ENCODE results near the gene GGT6. TPM values are rescaled to one million over a fixed set of nuclear protein-coding genes. Genes with fewer than 3 reads are reported as not detected.

The GGT6 gene
- total RNA-seq, 1 experiment from 2014 or later, result not detected

DNA sequence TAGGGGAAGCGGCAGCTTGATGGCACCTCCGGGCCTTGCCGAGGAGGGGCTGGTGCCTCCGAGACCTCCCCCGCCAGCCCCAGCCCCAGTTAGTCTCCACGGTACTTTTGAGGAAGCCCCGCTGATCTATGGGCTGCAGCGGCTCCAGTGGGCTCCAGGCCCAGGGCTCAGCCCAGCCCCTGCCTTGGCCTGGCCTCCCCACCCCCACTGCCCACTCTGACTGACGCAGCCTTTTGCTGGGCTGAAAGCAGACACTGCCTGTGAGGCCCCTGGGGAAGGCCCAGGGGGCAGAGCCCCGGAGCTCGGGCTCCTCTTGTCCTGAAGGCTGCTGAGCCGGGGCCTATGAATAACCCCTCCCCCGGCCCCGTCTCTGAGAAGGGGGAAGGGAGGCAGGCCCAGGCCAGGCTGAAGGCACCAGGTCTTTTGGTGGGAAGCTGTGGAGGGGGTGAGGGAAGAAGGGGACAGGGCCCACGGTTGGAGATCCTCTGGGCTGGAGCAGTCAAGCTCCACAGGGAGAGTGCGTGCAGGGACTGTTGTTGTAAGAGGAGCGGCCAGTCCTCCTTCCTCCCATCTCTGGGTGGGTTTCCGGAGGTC lies 16.4 kb upstream of the GGT6 start:
- CTCF ChIA-PET, result no interaction called here
- no TSS peak for BruUV-seq (replicated peaks)
- Histone ChIP-seq H3K36me3 (ENCODE audit: insufficient read depth, low read length, poor library complexity, severe bottlenecking) (no peaks in the 10 kb centered on the region), H3K27me3 (replicated peaks; ENCODE audit: insufficient read depth, low read depth, low read length, poor library complexity) (no peaks in the 10 kb centered on the region), H3K27ac (ENCODE audit: low read depth, low read length, poor library complexity, severe bottlenecking) (no peak overlapping the region), H3K4me3 (ENCODE audit: low read depth, low read length, poor library complexity, severe bottlenecking) (no peak overlapping the region), H3K4me1 (ENCODE audit: insufficient read depth, low read length, poor library complexity, severe bottlenecking) (no peaks in the 10 kb centered on the region), H3K9me3 (ENCODE audit: low read depth, low read length, poor library complexity, severe bottlenecking) (no peaks in the 10 kb centered on the region)
- DNase-seq (ENCODE audit: low spot score), result no peak
- TF ChIP-seq, protein P1, sequence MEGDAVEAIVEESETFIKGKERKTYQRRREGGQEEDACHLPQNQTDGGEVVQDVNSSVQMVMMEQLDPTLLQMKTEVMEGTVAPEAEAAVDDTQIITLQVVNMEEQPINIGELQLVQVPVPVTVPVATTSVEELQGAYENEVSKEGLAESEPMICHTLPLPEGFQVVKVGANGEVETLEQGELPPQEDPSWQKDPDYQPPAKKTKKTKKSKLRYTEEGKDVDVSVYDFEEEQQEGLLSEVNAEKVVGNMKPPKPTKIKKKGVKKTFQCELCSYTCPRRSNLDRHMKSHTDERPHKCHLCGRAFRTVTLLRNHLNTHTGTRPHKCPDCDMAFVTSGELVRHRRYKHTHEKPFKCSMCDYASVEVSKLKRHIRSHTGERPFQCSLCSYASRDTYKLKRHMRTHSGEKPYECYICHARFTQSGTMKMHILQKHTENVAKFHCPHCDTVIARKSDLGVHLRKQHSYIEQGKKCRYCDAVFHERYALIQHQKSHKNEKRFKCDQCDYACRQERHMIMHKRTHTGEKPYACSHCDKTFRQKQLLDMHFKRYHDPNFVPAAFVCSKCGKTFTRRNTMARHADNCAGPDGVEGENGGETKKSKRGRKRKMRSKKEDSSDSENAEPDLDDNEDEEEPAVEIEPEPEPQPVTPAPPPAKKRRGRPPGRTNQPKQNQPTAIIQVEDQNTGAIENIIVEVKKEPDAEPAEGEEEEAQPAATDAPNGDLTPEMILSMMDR (conservative IDR thresholded peaks at IDR 0.05; ENCODE audit: low read depth, low read length), result no peak
- TF ChIP-seq EZH2 (IDR thresholded peaks at IDR 0.05; ENCODE audit: borderline replicate concordance, low read depth, low read length, poor library complexity, severe bottlenecking), result no peak
- POLR2A ChIA-PET (ENCODE audit: low non-redundant PET), result no interaction called here
- intact Hi-C loops (cut with micrococcal nuclease; ENCODE audit: unreplicated experiment), result no loop called here

DNA sequence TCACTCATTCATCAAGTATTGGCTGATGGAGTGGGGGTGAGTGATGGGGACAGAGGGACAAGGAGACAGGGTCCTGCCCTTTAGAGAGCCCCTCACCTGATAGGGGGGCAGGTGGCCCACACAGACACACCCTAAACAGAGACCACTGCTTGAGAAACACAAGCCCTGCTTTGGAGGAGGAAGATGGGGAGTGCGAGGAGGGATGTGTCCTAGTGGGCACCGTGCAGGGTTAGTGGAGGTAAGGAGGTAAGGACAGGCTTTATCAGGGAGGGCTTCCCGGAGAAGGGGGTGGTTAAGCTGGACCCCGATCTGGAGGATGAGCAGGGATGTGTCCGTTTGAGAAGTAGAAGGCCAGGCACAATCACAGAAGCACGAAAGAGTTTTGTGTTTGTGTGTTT lies 15.8 kb upstream of the GGT6 start:
- H3K27ac ChIP-seq (ENCODE audit: low read depth, low read length, poor library complexity, severe bottlenecking), result no peak overlapping the region
- intact Hi-C loops (cut with micrococcal nuclease; ENCODE audit: unreplicated experiment), result no loop called here
- H3K4me1 ChIP-seq (ENCODE audit: insufficient read depth, low read length, poor library complexity, severe bottlenecking), result no peaks in the 10 kb centered on the region
- BruUV-seq (replicated peaks), result no TSS peak
- H3K36me3 ChIP-seq (ENCODE audit: insufficient read depth, low read length, poor library complexity, severe bottlenecking), result no peaks in the 10 kb centered on the region
- H3K9me3 ChIP-seq (ENCODE audit: low read depth, low read length, poor library complexity, severe bottlenecking), result no peaks in the 10 kb centered on the region
- ChIA-PET CTCF (no interaction called here), POLR2A (ENCODE audit: low non-redundant PET) (no interaction called here)
- DNase-seq (ENCODE audit: low spot score), result no peak
- TF ChIP-seq, protein P1 (conservative IDR thresholded peaks at IDR 0.05; ENCODE audit: low read depth, low read length), result no peak
- TF ChIP-seq EZH2 (IDR thresholded peaks at IDR 0.05; ENCODE audit: borderline replicate concordance, low read depth, low read length, poor library complexity, severe bottlenecking), result no peak
- H3K27me3 ChIP-seq (replicated peaks; ENCODE audit: insufficient read depth, low read depth, low read length, poor library complexity), result no peaks in the 10 kb centered on the region
- no peak overlapping the region for H3K4me3 ChIP-seq (ENCODE audit: low read depth, low read length, poor library complexity, severe bottlenecking)

DNA sequence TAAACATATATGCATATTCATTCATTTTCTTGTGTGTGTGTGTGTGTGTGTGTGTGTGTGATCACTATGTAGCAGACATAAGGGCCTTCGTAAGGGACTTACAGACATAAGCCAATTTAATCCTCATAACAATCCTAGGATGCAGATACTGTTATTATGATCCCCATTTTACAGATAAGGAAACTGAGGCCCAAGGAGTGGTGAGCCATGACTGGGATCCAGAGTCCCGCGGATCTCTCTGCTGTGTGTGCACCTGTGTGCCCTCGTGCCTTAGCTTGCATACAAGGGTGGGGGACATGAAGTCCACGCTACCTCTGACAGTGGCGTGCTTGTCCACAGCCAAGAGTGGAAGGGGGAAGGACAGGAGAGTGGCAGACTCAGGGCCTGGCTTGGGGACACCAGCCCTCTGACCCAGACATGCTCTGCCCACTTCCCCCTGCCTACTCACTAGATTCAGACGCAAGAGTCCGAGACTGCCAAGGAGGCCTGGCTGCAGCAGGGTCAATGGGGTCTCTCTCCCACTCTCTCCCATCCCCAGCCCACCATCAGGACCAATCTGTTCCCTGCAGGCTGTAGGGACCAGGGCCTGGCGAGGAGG lies 14.2 kb upstream of the GGT6 start:
- ChIA-PET POLR2A (ENCODE audit: low non-redundant PET) (no interaction called here), CTCF (no interaction called here)
- TF ChIP-seq, protein P1 (conservative IDR thresholded peaks at IDR 0.05; ENCODE audit: low read depth, low read length), result no peak
- no peak for TF ChIP-seq EZH2 (IDR thresholded peaks at IDR 0.05; ENCODE audit: borderline replicate concordance, low read depth, low read length, poor library complexity, severe bottlenecking)
- no peak overlapping the region for H3K27ac ChIP-seq (ENCODE audit: low read depth, low read length, poor library complexity, severe bottlenecking)
- H3K27me3 ChIP-seq (replicated peaks; ENCODE audit: insufficient read depth, low read depth, low read length, poor library complexity), result no peaks in the 10 kb centered on the region
- intact Hi-C loops (cut with micrococcal nuclease; ENCODE audit: unreplicated experiment), result no loop called here
- no TSS peak for BruUV-seq (replicated peaks)
- no peaks in the 10 kb centered on the region for H3K9me3 ChIP-seq (ENCODE audit: low read depth, low read length, poor library complexity, severe bottlenecking)
- H3K36me3 ChIP-seq (ENCODE audit: insufficient read depth, low read length, poor library complexity, severe bottlenecking), result no peaks in the 10 kb centered on the region
- DNase-seq (ENCODE audit: low spot score), result no peak
- no peaks in the 10 kb centered on the region for H3K4me1 ChIP-seq (ENCODE audit: insufficient read depth, low read length, poor library complexity, severe bottlenecking)
- H3K4me3 ChIP-seq (ENCODE audit: low read depth, low read length, poor library complexity, severe bottlenecking), result no peak overlapping the region

Measured in A673 (cell line).